HepG2 (cell line): ENCODE results near the gene CCDC28A. TPM values are rescaled to one million over a fixed set of nuclear protein-coding genes. Genes with fewer than 3 reads are reported as not detected.

ENCODE experiments used
- ATF6 ChIP-seq: sonication (generic); formaldehyde crosslinking; conservative IDR thresholded peaks from 2 replicates; pipeline ENCODE4 v1.4.0; 2020; ENCODE audit warnings: missing genetic modification reagents
- CEBPB ChIP-seq: IDR thresholded peaks from 2 replicates; pipeline ENCODE4 v1.6.1; 2011; ENCODE audit warnings: low read depth, low read length, improper control_type of control experiment, borderline replicate concordance
- CEBPG ChIP-seq: IDR thresholded peaks from 2 replicates; pipeline ENCODE4 v1.6.1; 2016
- FOXK1 ChIP-seq: sonication (generic); formaldehyde crosslinking; IDR thresholded peaks from 2 replicates; pipeline ENCODE4 v1.4.0; 2020; ENCODE audit warnings: low read depth, missing genetic modification reagents, borderline replicate concordance
- HNRNPK ChIP-seq: fragments of 200-400 bp; formaldehyde crosslinking; IDR thresholded peaks from 2 replicates; pipeline ENCODE4 v1.6.1; 2018; ENCODE audit warnings: low read length, low read depth, moderate library complexity, mild to moderate bottlenecking; ENCODE audit not compliant: poor library complexity, severe bottlenecking
- MAFF ChIP-seq: IDR thresholded peaks from 2 replicates; pipeline ENCODE4 v1.6.1; 2011; ENCODE audit warnings: low read depth, low read length, improper control_type of control experiment
- PHF8 ChIP-seq: sonication (generic); formaldehyde crosslinking; IDR thresholded peaks from 2 replicates; pipeline ENCODE4 v1.5.0; 2020; ENCODE audit warnings: missing genetic modification reagents
- POLR2G ChIP-seq: fragments of 200-400 bp; formaldehyde crosslinking; IDR thresholded peaks from 2 replicates; pipeline ENCODE4 v1.6.1; 2018; ENCODE audit warnings: mild to moderate bottlenecking, low read depth, low read length, moderate library complexity
- SIX1 ChIP-seq: sonication (generic); formaldehyde crosslinking; IDR thresholded peaks from 2 replicates; pipeline ENCODE4 v1.4.0; 2020; ENCODE audit warnings: missing genetic modification reagents, borderline replicate concordance
- SOX5 ChIP-seq: IDR thresholded peaks from 2 replicates; pipeline ENCODE4 v1.6.1; 2016; ENCODE audit warnings: borderline replicate concordance
- ZBTB10 ChIP-seq: sonication (generic); formaldehyde crosslinking; IDR thresholded peaks from 2 replicates; pipeline ENCODE4 v1.4.0; 2020; ENCODE audit warnings: missing genetic modification reagents, borderline replicate concordance
- ZBTB34 ChIP-seq: sonication (generic); formaldehyde crosslinking; IDR thresholded peaks from 2 replicates; pipeline ENCODE4 v1.8.0; 2022; ENCODE audit warnings: mild to moderate bottlenecking, missing genetic modification reagents
- ZNF142 ChIP-seq: sonication (generic); formaldehyde crosslinking; IDR thresholded peaks from 2 replicates; pipeline ENCODE4 v1.4.0; 2020; ENCODE audit warnings: missing genetic modification reagents
- ZNF446 ChIP-seq: sonication (generic); formaldehyde crosslinking; IDR thresholded peaks from 2 replicates; pipeline ENCODE4 v1.5.0; 2020; ENCODE audit warnings: mild to moderate bottlenecking, missing genetic modification reagents
- ZNF720 ChIP-seq: sonication (generic); formaldehyde crosslinking; IDR thresholded peaks from 2 replicates; pipeline ENCODE4 v1.4.0; 2020; ENCODE audit warnings: missing genetic modification reagents
- polyA plus RNA-seq, 8 experiments: library from polyadenylated mRNA; depleted of rRNA in 3 of 8; stranded (reverse) in 7 of 8; unstranded in 1 of 8; fragments of >200 nt; fragmentation: Illumina TruSeq in 4 of 8; extraction: Trizol in 4 of 8; gene quantifications; 2 replicates each; pipeline versions ENCODE4 v1.2.1 to v1.2.3, GENCODE V29; 2011 to 2016; ENCODE audit warnings: low read depth in 4 of 8, missing spikeins in 1 of 8, mixed read lengths in 1 of 8; ENCODE audit not compliant: insufficient read depth in 1 of 8
- total RNA-seq, 5 experiments: library from RNA; depleted of rRNA; stranded (reverse); fragments of >200 nt; fragmentation: Illumina TruSeq; extraction: Trizol; gene quantifications; 2 replicates each; pipeline ENCODE4 v1.2.3, GENCODE V29; 2016; ENCODE audit warnings: low read depth in 1 of 5

The CCDC28A gene
- total and polyA plus RNA-seq, 2 of the 13 experiments (the other 11 are each of a cell fraction or from before 2014, with no cell fraction given), result 15.8 TPM

- TF ChIP-seq ZNF446 (CRISPR knock-in tag), result 0 out of 2 replicates have a peak, but pooled peaks have one; percentile 38
- TF ChIP-seq PHF8 (CRISPR knock-in tag), result peak; percentile 84
- peak; percentile 100 for TF ChIP-seq FOXK1
- TF ChIP-seq ZNF720 (CRISPR knock-in tag), result no peak
- TF ChIP-seq ATF6 (CRISPR knock-in tag), result no peak
- TF ChIP-seq ZNF142 (CRISPR knock-in tag), result 0 out of 2 replicates have a peak, but pooled peaks have one; percentile 59
- peak; percentile 39; the same call in 1 of the 2 replicates for TF ChIP-seq SIX1 (CRISPR knock-in tag)
- TF ChIP-seq SOX5 (CRISPR knock-in tag), result 0 out of 2 replicates have a peak, but pooled peaks have one; percentile 13
- TF ChIP-seq ZBTB34 (CRISPR knock-in tag), result no peak
- TF ChIP-seq MAFF, result no peak
- TF ChIP-seq HNRNPK, result no peak
- TF ChIP-seq ZBTB10 (CRISPR knock-in tag), result 0 out of 2 replicates have a peak, but pooled peaks have one; percentile 62
- TF ChIP-seq CEBPG (CRISPR knock-in tag), result peak; percentile 41
- TF ChIP-seq CEBPB, result peak; percentile 58; the same call in 1 of the 2 replicates
- peak; percentile 85 for TF ChIP-seq POLR2G
Observed at GRCh38 chr6:138773177-138774091, at the start of gene CCDC28A (continued).
